ENCODE results near the gene GRN. TPM values are rescaled to one million over a fixed set of nuclear protein-coding genes. Genes with fewer than 3 reads are reported as not detected.

GRN gene
- total and polyA plus RNA-seq, 2 of the 13 experiments (the other 11 are each of a cell fraction or from before 2014, with no cell fraction given), result 86.6 to 143 TPM

- no peak for TF ChIP-seq ZNF275 (CRISPR knock-in tag; IDR thresholded peaks at IDR 0.05; ENCODE audit: borderline replicate concordance)
- no peak for TF ChIP-seq ZNF841 (CRISPR knock-in tag; IDR thresholded peaks at IDR 0.05; ENCODE audit: borderline replicate concordance)
- no peak for TF ChIP-seq ZHX1 (CRISPR knock-in tag; IDR thresholded peaks at IDR 0.05; ENCODE audit: low read depth)
- TF ChIP-seq NFIB (CRISPR knock-in tag; IDR thresholded peaks at IDR 0.05; ENCODE audit: borderline replicate concordance), result no peak
- TF ChIP-seq MEIS1 (CRISPR knock-in tag; IDR thresholded peaks at IDR 0.05; ENCODE audit: borderline replicate concordance), result no peak
- TF ChIP-seq KDM2A (CRISPR knock-in tag; IDR thresholded peaks at IDR 0.05; ENCODE audit: borderline replicate concordance, low read depth), result no peak
- no peak for TF ChIP-seq AFF4 (CRISPR knock-in tag; IDR thresholded peaks at IDR 0.05)
- no peak for TF ChIP-seq LBX2 (CRISPR knock-in tag; IDR thresholded peaks at IDR 0.05; ENCODE audit: borderline replicate concordance)
- no peak for TF ChIP-seq ZNF652 (CRISPR knock-in tag; IDR thresholded peaks at IDR 0.05; ENCODE audit: borderline replicate concordance, low read depth)
- no peak for TF ChIP-seq ZNF775 (CRISPR knock-in tag; IDR thresholded peaks at IDR 0.05; ENCODE audit: borderline replicate concordance)
- TF ChIP-seq ZNF800 (CRISPR knock-in tag; IDR thresholded peaks at IDR 0.05), result peak; percentile 53; the same call in 1 of the 2 replicates
- peak; percentile 67; the same call in 1 of the 2 replicates for TF ChIP-seq ZNF446 (CRISPR knock-in tag; IDR thresholded peaks at IDR 0.05)
- no peak for TF ChIP-seq TSC22D2 (CRISPR knock-in tag; IDR thresholded peaks at IDR 0.05; ENCODE audit: borderline replicate concordance)
- no peak for TF ChIP-seq NKX3-1 (CRISPR knock-in tag; IDR thresholded peaks at IDR 0.05)
Observed at GRCh38 chr17:44345454-44346026, 438 bp downstream of the GRN start (continued).
